ENCODE results near the gene CCDC149. TPM values are rescaled to one million over a fixed set of nuclear protein-coding genes. Genes with fewer than 3 reads are reported as not detected.

CCDC149 gene
- total and polyA plus RNA-seq, 8 donors, result 18.8 to 26.1 (median 22.0) TPM

DNA sequence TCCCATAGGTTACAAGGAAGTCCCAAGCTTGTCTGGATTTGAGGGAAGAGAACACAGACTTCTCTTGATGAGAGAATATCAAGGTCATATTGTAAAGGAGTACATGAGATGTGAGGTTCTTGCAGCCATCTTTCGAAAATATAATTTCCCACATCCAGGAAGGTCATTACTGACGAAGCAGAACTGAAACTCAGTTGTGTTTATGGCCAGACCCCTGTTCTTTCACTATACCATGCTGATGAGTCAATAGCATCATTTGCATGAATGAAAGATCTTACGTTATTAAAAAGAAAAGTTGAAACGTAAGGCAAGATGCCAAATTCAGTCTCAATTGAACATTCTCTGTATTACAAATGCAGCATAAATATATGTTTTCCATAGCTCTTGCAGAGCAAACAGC lies 14.2 kb upstream of the CCDC149 start:
- DNase-seq, result no peak
- Histone ChIP-seq H3K27ac (no peak overlapping the region), H3K4me1 (peaks cover 0 to 9% of the 10 kb centered on the region in 2 donors), H3K36me3 (no peaks in the 10 kb centered on the region), H3K27me3 (no peaks in the 10 kb centered on the region), H3K9me3 (no peaks in the 10 kb centered on the region), H3K4me3 (no peak overlapping the region)
- TF ChIP-seq, protein P1, sequence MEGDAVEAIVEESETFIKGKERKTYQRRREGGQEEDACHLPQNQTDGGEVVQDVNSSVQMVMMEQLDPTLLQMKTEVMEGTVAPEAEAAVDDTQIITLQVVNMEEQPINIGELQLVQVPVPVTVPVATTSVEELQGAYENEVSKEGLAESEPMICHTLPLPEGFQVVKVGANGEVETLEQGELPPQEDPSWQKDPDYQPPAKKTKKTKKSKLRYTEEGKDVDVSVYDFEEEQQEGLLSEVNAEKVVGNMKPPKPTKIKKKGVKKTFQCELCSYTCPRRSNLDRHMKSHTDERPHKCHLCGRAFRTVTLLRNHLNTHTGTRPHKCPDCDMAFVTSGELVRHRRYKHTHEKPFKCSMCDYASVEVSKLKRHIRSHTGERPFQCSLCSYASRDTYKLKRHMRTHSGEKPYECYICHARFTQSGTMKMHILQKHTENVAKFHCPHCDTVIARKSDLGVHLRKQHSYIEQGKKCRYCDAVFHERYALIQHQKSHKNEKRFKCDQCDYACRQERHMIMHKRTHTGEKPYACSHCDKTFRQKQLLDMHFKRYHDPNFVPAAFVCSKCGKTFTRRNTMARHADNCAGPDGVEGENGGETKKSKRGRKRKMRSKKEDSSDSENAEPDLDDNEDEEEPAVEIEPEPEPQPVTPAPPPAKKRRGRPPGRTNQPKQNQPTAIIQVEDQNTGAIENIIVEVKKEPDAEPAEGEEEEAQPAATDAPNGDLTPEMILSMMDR (IDR thresholded peaks at IDR 0.05), result no peak
- intact Hi-C loops (cut with DNase I), result no loop called here
- ATAC-seq, result no peak

DNA sequence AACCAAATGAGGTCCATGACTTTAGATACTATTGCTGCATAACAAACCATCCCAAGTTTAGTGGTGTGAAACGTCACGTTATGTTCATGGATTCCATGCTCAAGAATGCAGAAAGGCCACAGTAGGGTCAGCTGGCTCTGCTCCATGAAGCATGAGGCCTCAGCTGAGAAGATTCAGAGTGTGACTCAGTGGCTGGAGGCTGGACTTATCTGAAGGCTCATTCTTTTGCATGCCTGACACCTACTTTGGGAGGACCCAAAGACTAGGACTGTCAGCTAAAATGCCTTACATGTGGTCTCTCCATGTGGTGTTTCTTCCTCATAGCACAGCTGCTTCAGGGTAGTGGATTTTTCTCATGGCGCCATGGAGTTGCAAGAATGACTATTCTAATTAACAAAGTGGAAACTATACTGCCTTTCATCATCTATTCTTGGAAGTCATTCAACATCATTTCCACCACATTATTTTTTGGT lies 11.5 kb upstream of the CCDC149 start:
- H3K9me3 ChIP-seq, result peaks cover 0 to 11% of the 10 kb centered on the region in 2 donors
- ATAC-seq, result peak; percentile 87
- TF ChIP-seq, protein P1 (IDR thresholded peaks at IDR 0.05), result no peak
- no peak overlapping the region for H3K4me3 ChIP-seq
- peaks cover 0 to 9% of the 10 kb centered on the region in 2 donors for H3K4me1 ChIP-seq
- DNase-seq, result peak in 2 of 4 donors; percentile 23 to 75
- no peak overlapping the region for H3K27ac ChIP-seq
- intact Hi-C loops (cut with DNase I), result no loop called here
- no peaks in the 10 kb centered on the region for H3K36me3 ChIP-seq
- H3K27me3 ChIP-seq, result no peaks in the 10 kb centered on the region

DNA sequence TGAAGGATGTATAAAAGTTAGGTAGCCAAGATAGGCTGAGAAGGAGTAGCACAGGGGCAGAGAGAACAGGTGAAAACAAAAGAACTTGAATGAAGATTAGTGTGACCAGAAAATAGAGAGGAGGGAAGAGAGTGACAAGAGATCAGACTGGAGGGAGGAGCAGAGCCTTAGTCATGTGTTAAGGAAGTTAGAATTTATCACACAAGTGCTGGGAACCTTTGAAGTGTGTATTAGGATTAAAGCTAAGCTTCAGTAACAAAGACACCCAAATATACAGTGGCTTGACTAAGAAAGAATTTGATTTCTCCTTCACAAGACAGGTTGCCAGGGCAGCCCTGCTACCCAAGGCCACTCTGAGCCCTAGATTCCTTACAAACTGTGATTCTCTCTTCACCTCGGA lies 10.7 kb upstream of the CCDC149 start:
- Histone ChIP-seq H3K4me1 (peaks cover 0 to under 1% of the 10 kb centered on the region in 2 donors), H3K9me3 (peaks cover 0 to 11% of the 10 kb centered on the region in 2 donors), H3K4me3 (no peak overlapping the region), H3K27me3 (no peaks in the 10 kb centered on the region), H3K36me3 (no peaks in the 10 kb centered on the region), H3K27ac (no peak overlapping the region)
- DNase-seq (no peak), ATAC-seq (no peak)
- intact Hi-C loops (cut with DNase I), result no loop called here
- TF ChIP-seq, protein P1 (IDR thresholded peaks at IDR 0.05), result no peak

DNA sequence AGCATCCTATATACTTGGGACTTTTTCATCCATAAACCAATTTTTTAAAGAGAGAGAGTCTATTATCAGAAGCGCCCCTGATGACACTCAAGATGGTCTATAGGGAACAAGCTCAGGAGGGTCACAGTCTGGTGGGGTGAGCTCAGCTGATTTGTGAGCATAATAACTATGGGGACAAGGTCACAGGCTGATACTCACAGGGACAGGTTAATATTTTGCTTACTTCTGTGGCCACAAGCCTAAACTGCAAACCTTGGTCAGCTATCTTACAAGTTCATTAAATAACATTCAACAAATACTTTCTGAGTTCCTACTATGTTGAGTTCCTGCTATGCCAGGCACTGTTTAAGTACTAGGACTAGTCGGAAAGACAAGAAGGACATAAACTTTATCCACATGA lies 10.2 kb upstream of the CCDC149 start:
- no peaks in the 10 kb centered on the region for H3K36me3 ChIP-seq
- no peaks in the 10 kb centered on the region for H3K27me3 ChIP-seq
- ATAC-seq, result no peak
- H3K27ac ChIP-seq, result no peak overlapping the region
- H3K4me1 ChIP-seq, result no peaks in the 10 kb centered on the region
- intact Hi-C loops (cut with DNase I), result no loop called here
- peaks cover 0 to 11% of the 10 kb centered on the region in 2 donors for H3K9me3 ChIP-seq
- no peak for DNase-seq
- TF ChIP-seq, protein P1 (IDR thresholded peaks at IDR 0.05), result no peak
- no peak overlapping the region for H3K4me3 ChIP-seq

DNA sequence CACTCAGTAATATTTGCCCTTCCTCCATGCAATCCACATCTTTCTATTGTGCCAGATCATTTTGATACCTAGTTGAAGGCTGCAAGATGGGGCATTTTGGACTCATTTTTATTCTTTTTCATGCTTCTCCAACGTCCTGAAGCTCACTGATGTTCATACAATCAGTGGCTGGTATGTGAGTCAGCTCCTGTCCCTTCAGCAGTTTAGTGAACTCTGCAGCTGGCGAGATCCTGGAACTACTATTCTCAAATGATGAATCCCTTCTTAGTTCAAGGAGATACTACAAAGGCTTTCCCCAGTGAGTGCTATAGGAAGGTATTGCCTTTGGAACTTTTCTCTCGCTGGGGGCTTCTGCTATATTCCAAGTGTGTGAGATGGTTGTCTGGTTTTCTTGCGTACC lies 9.6 kb upstream of the CCDC149 start:
- Histone ChIP-seq H3K9me3 (peaks cover 0 to 11% of the 10 kb centered on the region in 2 donors), H3K4me1 (no peaks in the 10 kb centered on the region), H3K27me3 (no peaks in the 10 kb centered on the region), H3K27ac (no peak overlapping the region), H3K4me3 (no peak overlapping the region), H3K36me3 (no peaks in the 10 kb centered on the region)
- TF ChIP-seq, protein P1 (IDR thresholded peaks at IDR 0.05), result no peak
- intact Hi-C loops (cut with DNase I), result no loop called here
- ATAC-seq (no peak), DNase-seq (no peak)

Data from left lung (tissue), 10 donors.